Measurements from ENCODE around the gene SEMA5B. TPM values are rescaled to one million over a fixed set of nuclear protein-coding genes. Genes with fewer than 3 reads are reported as not detected.

The SEMA5B gene
- total and polyA plus RNA-seq, 12 donors = 1.3 to 12.7 (median 7.4) TPM

DNA sequence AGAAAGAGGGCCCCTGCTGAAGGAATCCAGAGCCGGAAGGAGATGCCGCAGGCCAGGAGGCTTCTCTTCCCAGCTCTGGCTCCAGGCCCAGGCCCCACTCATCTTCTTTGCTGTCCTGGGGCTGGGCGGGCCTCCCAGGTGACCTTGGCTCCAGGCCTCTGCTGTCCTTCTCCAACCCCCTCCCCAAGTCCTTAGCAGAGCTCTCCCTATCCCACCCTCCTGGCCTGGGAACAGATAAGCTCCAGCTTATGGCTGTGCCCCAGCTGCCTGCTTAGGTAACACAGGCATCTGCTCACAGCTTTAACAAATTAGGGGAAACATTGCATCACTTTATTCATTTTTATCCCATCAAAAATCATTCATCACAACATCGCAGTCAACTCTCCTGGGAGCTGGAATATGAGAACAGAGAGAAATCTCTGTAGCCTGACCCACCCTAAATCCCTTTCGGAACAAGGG lies 86.9 kb downstream of the SEMA5B start:
- intact Hi-C loops (cut with DNase I) = loop anchor here in 8 of 10 donors (5.0 to 10.0 kb wide), 5 partner anchors 42 to 617 kb away; no protein-coding TSS in a partner anchor
- WGBS, 2 donors = 58 to 75% methylated on average over 5 of the region's 5 CpGs
- TF ChIP-seq, protein P1, sequence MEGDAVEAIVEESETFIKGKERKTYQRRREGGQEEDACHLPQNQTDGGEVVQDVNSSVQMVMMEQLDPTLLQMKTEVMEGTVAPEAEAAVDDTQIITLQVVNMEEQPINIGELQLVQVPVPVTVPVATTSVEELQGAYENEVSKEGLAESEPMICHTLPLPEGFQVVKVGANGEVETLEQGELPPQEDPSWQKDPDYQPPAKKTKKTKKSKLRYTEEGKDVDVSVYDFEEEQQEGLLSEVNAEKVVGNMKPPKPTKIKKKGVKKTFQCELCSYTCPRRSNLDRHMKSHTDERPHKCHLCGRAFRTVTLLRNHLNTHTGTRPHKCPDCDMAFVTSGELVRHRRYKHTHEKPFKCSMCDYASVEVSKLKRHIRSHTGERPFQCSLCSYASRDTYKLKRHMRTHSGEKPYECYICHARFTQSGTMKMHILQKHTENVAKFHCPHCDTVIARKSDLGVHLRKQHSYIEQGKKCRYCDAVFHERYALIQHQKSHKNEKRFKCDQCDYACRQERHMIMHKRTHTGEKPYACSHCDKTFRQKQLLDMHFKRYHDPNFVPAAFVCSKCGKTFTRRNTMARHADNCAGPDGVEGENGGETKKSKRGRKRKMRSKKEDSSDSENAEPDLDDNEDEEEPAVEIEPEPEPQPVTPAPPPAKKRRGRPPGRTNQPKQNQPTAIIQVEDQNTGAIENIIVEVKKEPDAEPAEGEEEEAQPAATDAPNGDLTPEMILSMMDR (IDR thresholded peaks at IDR 0.05) = no peak
- peaks cover 0 to 48% (median 20%) of the 10 kb centered on the region in 9 donors for H3K4me1 ChIP-seq
- peak overlapping the region in 5 of 10 donors; percentile 17 to 53 (median 35) for H3K27ac ChIP-seq
- no peaks in the 10 kb centered on the region for H3K9me3 ChIP-seq
- ATAC-seq (peak in 5 of 8 donors; percentile 9 to 28 (median 23)), DNase-seq (peak in 1 of 2 donors; percentile 43)
- no peaks in the 10 kb centered on the region for H3K36me3 ChIP-seq
- peaks cover 0 to 4% (median 0%) of the 10 kb centered on the region in 7 donors for H3K27me3 ChIP-seq
- H3K4me3 ChIP-seq = no peak overlapping the region

GRCh38 chr3:122938783-122939425 lies 88.7 kb downstream of the SEMA5B start:
- ATAC-seq (peak in 1 of 8 donors; percentile 20), DNase-seq (no peak)
- intact Hi-C loops (cut with DNase I) = loop anchor here in 1 of 10 donors (10.0 kb wide), 1 partner anchor 316 kb away; no protein-coding TSS in a partner anchor
- H3K4me1 ChIP-seq = peaks cover 0 to 40% (median 14%) of the 10 kb centered on the region in 9 donors
- TF ChIP-seq, protein P1 (IDR thresholded peaks at IDR 0.05) = no peak
- H3K27ac ChIP-seq = no peak overlapping the region
- peaks cover 0 to 4% (median 0%) of the 10 kb centered on the region in 7 donors for H3K27me3 ChIP-seq
- 85 to 95% methylated on average over 9 of the region's 9 CpGs for WGBS, 2 donors
- no peaks in the 10 kb centered on the region for H3K9me3 ChIP-seq
- no peak overlapping the region for H3K4me3 ChIP-seq
- H3K36me3 ChIP-seq = no peaks in the 10 kb centered on the region

GRCh38 chr3:122937745-122938144 lies 89.8 kb downstream of the SEMA5B start:
- ATAC-seq (no peak), DNase-seq (no peak)
- H3K4me3 ChIP-seq = no peak overlapping the region
- H3K9me3 ChIP-seq = no peaks in the 10 kb centered on the region
- no peaks in the 10 kb centered on the region for H3K36me3 ChIP-seq
- no peak overlapping the region for H3K27ac ChIP-seq
- 92 to 93% methylated on average over 4 of the region's 4 CpGs for WGBS, 2 donors
- H3K4me1 ChIP-seq = peaks cover 0 to 28% (median 3%) of the 10 kb centered on the region in 9 donors
- H3K27me3 ChIP-seq = peaks cover 0 to 2% (median 0%) of the 10 kb centered on the region in 7 donors
- TF ChIP-seq, protein P1 (IDR thresholded peaks at IDR 0.05) = no peak
- intact Hi-C loops (cut with DNase I) = loop anchor here in 1 of 10 donors (10.0 kb wide), 1 partner anchor 317 kb away; no protein-coding TSS in a partner anchor

GRCh38 chr3:122936986-122937385 lies 90.6 kb downstream of the SEMA5B start:
- WGBS, 2 donors = 69 to 72% methylated on average over 5 of the region's 5 CpGs
- DNase-seq (no peak), ATAC-seq (peak in 6 of 8 donors; percentile 11 to 62 (median 51))
- Histone ChIP-seq H3K4me3 (no peak overlapping the region), H3K36me3 (no peaks in the 10 kb centered on the region), H3K4me1 (peaks cover 0 to 25% (median 4%) of the 10 kb centered on the region in 9 donors), H3K27me3 (no peaks in the 10 kb centered on the region), H3K27ac (no peak overlapping the region), H3K9me3 (no peaks in the 10 kb centered on the region)
- TF ChIP-seq, protein P1 (IDR thresholded peaks at IDR 0.05) = no peak
- intact Hi-C loops (cut with DNase I) = loop anchor here in 1 of 10 donors (10.0 kb wide), 1 partner anchor 318 kb away; no protein-coding TSS in a partner anchor
